Activated T-helper 1 cell treated with anti-CD3 and anti-CD28 coated beads, Interleukin-12 subunit alpha, Interleukin-12 subunit beta, Interleukin-2, Interleukin-4 antibody, amounts not matched to agents 30 ng/mL and 10 ng/mL and 1 ng/mL, durations not matched to agents 14 hours and 24 hours and 36 hours (primary cell): ENCODE measurements around the gene FAP. TPM values are rescaled to one million over a fixed set of nuclear protein-coding genes. Genes with fewer than 3 reads are reported as not detected.
A peak's percentile ranks its signal among the peaks of the same experiment; 100 is the strongest.

ENCODE experiments used
- DNase-seq: peaks from one replicate; pipeline ENCODE4 v3.0.0; 2021; ENCODE audit warnings: low spot score
- H3K27ac Mint-ChIP-seq: one replicate; pipeline ENCODE4 v1.8.0; 2021; ENCODE audit warnings: mild to moderate bottlenecking, mixed read lengths
- H3K27me3 Mint-ChIP-seq: one replicate; pipeline ENCODE4 v1.8.0; 2022; ENCODE audit warnings: mild to moderate bottlenecking, moderate library complexity, mixed read lengths; ENCODE audit not compliant: insufficient read depth
- H3K36me3 Mint-ChIP-seq: one replicate; pipeline ENCODE4 v1.8.0; 2021; ENCODE audit warnings: low read depth, mixed read lengths
- H3K4me1 Mint-ChIP-seq: one replicate; pipeline ENCODE4 v1.8.0; 2021; ENCODE audit warnings: low read depth, mixed read lengths
- H3K4me3 Mint-ChIP-seq: one replicate; pipeline ENCODE4 v1.8.0; 2021; ENCODE audit warnings: mild to moderate bottlenecking, moderate library complexity, mixed read lengths
- H3K9me3 Mint-ChIP-seq: one replicate; pipeline ENCODE4 v1.8.0; 2021; ENCODE audit warnings: mixed read lengths
- intact Hi-C: fragments of 100-400 bp; cut with micrococcal nuclease; formaldehyde crosslinking; loops from one replicate; pipeline ENCODE4 v1.15.1; 2024
- total RNA-seq: library from RNA; stranded (reverse); gene quantifications from 2 replicates; pipeline ENCODE4 v1.2.3, GENCODE V29; 2022

FAP gene
- total RNA-seq = not detected in 2 replicates

GRCh38 chr2:162243294-162243693 lies at the start of gene FAP:
Gene FAP (minus strand): TSS chr2:162243445. CDS start chr2:162243327, 118 bp downstream.
- H3K9me3 Mint-ChIP-seq = no peaks in the 10 kb centered on the region
- H3K4me3 Mint-ChIP-seq = no peak within 1 kb of the TSS
- no peak within 1 kb of the TSS for H3K27ac Mint-ChIP-seq
- DNase-seq = no peak
- no peaks in the 10 kb centered on the region for H3K4me1 Mint-ChIP-seq
- peaks cover 40% of the 10 kb centered on the region for H3K27me3 Mint-ChIP-seq
- no peaks in the 10 kb centered on the region for H3K36me3 Mint-ChIP-seq
- intact Hi-C loops = no loop called here

GRCh38 chr2:162291748-162292147 lies 48.5 kb upstream of the FAP start:
- H3K27ac Mint-ChIP-seq = no peak overlapping the region
- no peaks in the 10 kb centered on the region for H3K27me3 Mint-ChIP-seq
- no peak overlapping the region for H3K4me3 Mint-ChIP-seq
- peaks cover 7% of the 10 kb centered on the region for H3K4me1 Mint-ChIP-seq
- intact Hi-C loops = no loop called here
- H3K36me3 Mint-ChIP-seq = peaks cover 16% of the 10 kb centered on the region
- no peak for DNase-seq
- H3K9me3 Mint-ChIP-seq = no peaks in the 10 kb centered on the region

GRCh38 chr2:162282765-162283425 lies 39.6 kb upstream of the FAP start:
- no peaks in the 10 kb centered on the region for H3K9me3 Mint-ChIP-seq
- intact Hi-C loops = no loop called here
- peaks cover 49% of the 10 kb centered on the region for H3K36me3 Mint-ChIP-seq
- no peak overlapping the region for H3K4me3 Mint-ChIP-seq
- H3K4me1 Mint-ChIP-seq = peaks cover 10% of the 10 kb centered on the region
- H3K27ac Mint-ChIP-seq = peak overlapping the region; percentile 27
- H3K27me3 Mint-ChIP-seq = no peaks in the 10 kb centered on the region
- no peak for DNase-seq

GRCh38 chr2:162280654-162281053 lies 37.4 kb upstream of the FAP start:
- H3K27ac Mint-ChIP-seq = no peak overlapping the region
- H3K4me1 Mint-ChIP-seq = peaks cover 10% of the 10 kb centered on the region
- DNase-seq = no peak
- no peaks in the 10 kb centered on the region for H3K27me3 Mint-ChIP-seq
- intact Hi-C loops = no loop called here
- peaks cover 52% of the 10 kb centered on the region for H3K36me3 Mint-ChIP-seq
- no peak overlapping the region for H3K4me3 Mint-ChIP-seq
- no peaks in the 10 kb centered on the region for H3K9me3 Mint-ChIP-seq

- H3K4me3 Mint-ChIP-seq = no peak overlapping the region
- no peaks in the 10 kb centered on the region for H3K27me3 Mint-ChIP-seq
- H3K4me1 Mint-ChIP-seq = no peaks in the 10 kb centered on the region
- H3K36me3 Mint-ChIP-seq = peaks cover 51% of the 10 kb centered on the region
- no peak overlapping the region for H3K27ac Mint-ChIP-seq
- H3K9me3 Mint-ChIP-seq = no peaks in the 10 kb centered on the region
- intact Hi-C loops = no loop called here
- no peak for DNase-seq
Measured at GRCh38 chr2:162277381-162277780, 34.1 kb upstream of the FAP start.

- no peak overlapping the region for H3K4me3 Mint-ChIP-seq
- peaks cover 53% of the 10 kb centered on the region for H3K36me3 Mint-ChIP-seq
- H3K4me1 Mint-ChIP-seq = no peaks in the 10 kb centered on the region
- H3K9me3 Mint-ChIP-seq = no peaks in the 10 kb centered on the region
- intact Hi-C loops = no loop called here
- H3K27ac Mint-ChIP-seq = no peak overlapping the region
- no peak for DNase-seq
- no peaks in the 10 kb centered on the region for H3K27me3 Mint-ChIP-seq
Measured at GRCh38 chr2:162267996-162268395, 24.8 kb upstream of the FAP start.

GRCh38 chr2:162267496-162267895 lies 24.3 kb upstream of the FAP start:
- Mint-ChIP-seq H3K4me1 (no peaks in the 10 kb centered on the region), H3K4me3 (no peak overlapping the region), H3K36me3 (peaks cover 51% of the 10 kb centered on the region), H3K27ac (no peak overlapping the region), H3K9me3 (no peaks in the 10 kb centered on the region), H3K27me3 (no peaks in the 10 kb centered on the region)
- DNase-seq = no peak
- intact Hi-C loops = no loop called here

- H3K27ac Mint-ChIP-seq = no peak overlapping the region
- H3K4me3 Mint-ChIP-seq = no peak overlapping the region
- no peak for DNase-seq
- peaks cover 7% of the 10 kb centered on the region for H3K4me1 Mint-ChIP-seq
- H3K27me3 Mint-ChIP-seq = no peaks in the 10 kb centered on the region
- intact Hi-C loops = no loop called here
- peaks cover 43% of the 10 kb centered on the region for H3K36me3 Mint-ChIP-seq
- no peaks in the 10 kb centered on the region for H3K9me3 Mint-ChIP-seq
Measured at GRCh38 chr2:162266460-162266760, 23.2 kb upstream of the FAP start.

GRCh38 chr2:162265666-162266459 lies 22.6 kb upstream of the FAP start:
- Mint-ChIP-seq H3K27me3 (no peaks in the 10 kb centered on the region), H3K36me3 (peaks cover 39% of the 10 kb centered on the region), H3K27ac (no peak overlapping the region), H3K4me3 (no peak overlapping the region), H3K9me3 (no peaks in the 10 kb centered on the region), H3K4me1 (peaks cover 12% of the 10 kb centered on the region)
- intact Hi-C loops = no loop called here
- no peak for DNase-seq

GRCh38 chr2:162261032-162261945 lies 18.0 kb upstream of the FAP start:
- H3K27ac Mint-ChIP-seq = no peak overlapping the region

GRCh38 chr2:162258686-162259085 lies 15.4 kb upstream of the FAP start:
- Mint-ChIP-seq H3K27me3 (peaks cover 14% of the 10 kb centered on the region), H3K4me1 (peaks cover 12% of the 10 kb centered on the region), H3K4me3 (no peak overlapping the region), H3K27ac (no peak overlapping the region), H3K36me3 (peaks cover 4% of the 10 kb centered on the region), H3K9me3 (no peaks in the 10 kb centered on the region)
- no peak for DNase-seq
- intact Hi-C loops = no loop called here

More at GRCh38 chr2:162261032-162261945, 18.0 kb upstream of the FAP start:
- Mint-ChIP-seq H3K27me3 (peaks cover 12% of the 10 kb centered on the region), H3K4me3 (no peak overlapping the region), H3K9me3 (no peaks in the 10 kb centered on the region), H3K4me1 (peaks cover 12% of the 10 kb centered on the region), H3K36me3 (peaks cover 21% of the 10 kb centered on the region)
- intact Hi-C loops = no loop called here
- DNase-seq = no peak

- H3K9me3 Mint-ChIP-seq = no peaks in the 10 kb centered on the region
- intact Hi-C loops = no loop called here
- peaks cover 2% of the 10 kb centered on the region for H3K36me3 Mint-ChIP-seq
- no peak overlapping the region for H3K4me3 Mint-ChIP-seq
- DNase-seq = no peak
- peaks cover 12% of the 10 kb centered on the region for H3K4me1 Mint-ChIP-seq
- H3K27me3 Mint-ChIP-seq = peaks cover 14% of the 10 kb centered on the region
- H3K27ac Mint-ChIP-seq = no peak overlapping the region
Measured at GRCh38 chr2:162258169-162258568, 14.9 kb upstream of the FAP start.

GRCh38 chr2:162257425-162257824 lies 14.2 kb upstream of the FAP start:
- no peak for DNase-seq
- Mint-ChIP-seq H3K27me3 (peaks cover 18% of the 10 kb centered on the region), H3K4me1 (peaks cover 12% of the 10 kb centered on the region), H3K4me3 (no peak overlapping the region), H3K9me3 (no peaks in the 10 kb centered on the region), H3K36me3 (peaks cover 2% of the 10 kb centered on the region), H3K27ac (no peak overlapping the region)
- intact Hi-C loops = no loop called here
